C4-2B (cell line): ENCODE measurements around the gene PTPRN2.

Experiments
- ZFX ChIP-seq: fragments of 450-650 bp; IDR thresholded peaks from 2 replicates; pipeline ENCODE4 v1.6.1; 2017
- TF ChIP-seq, protein P1 (sequence below): fragments of 450-650 bp; conservative IDR thresholded peaks from 2 replicates; pipeline ENCODE4 v1.5.1; 2017; ENCODE audit warnings: mild to moderate bottlenecking

DNA sequence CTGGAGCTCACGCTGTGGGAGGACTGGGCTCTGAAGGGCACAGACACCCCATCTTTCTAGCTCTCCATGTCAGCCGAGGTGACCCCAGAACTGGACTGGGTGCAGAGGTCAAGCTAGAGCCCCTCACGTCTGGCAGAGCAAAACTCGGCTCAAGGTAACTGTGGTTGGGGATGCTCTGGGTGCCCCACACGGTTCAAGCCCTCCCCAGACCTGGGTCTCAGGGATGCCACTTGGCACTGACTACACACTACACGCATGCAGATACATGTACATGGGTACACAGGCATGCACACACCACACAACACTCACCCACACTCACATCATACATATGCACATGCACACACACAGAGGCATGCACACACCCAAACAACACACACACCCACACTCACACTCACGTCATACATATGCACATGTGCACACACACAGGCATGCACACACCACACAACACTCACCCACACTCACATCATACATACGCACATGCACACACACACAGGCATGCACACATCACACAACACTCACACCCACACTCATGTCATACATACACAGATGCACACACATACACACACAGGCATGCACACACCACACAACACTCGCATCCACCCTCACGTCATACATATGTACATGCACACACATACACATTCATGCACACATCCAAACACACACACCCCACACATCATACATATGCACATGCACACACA, 1031.5 kb downstream of the PTPRN2 start:
- TF ChIP-seq, protein P1, sequence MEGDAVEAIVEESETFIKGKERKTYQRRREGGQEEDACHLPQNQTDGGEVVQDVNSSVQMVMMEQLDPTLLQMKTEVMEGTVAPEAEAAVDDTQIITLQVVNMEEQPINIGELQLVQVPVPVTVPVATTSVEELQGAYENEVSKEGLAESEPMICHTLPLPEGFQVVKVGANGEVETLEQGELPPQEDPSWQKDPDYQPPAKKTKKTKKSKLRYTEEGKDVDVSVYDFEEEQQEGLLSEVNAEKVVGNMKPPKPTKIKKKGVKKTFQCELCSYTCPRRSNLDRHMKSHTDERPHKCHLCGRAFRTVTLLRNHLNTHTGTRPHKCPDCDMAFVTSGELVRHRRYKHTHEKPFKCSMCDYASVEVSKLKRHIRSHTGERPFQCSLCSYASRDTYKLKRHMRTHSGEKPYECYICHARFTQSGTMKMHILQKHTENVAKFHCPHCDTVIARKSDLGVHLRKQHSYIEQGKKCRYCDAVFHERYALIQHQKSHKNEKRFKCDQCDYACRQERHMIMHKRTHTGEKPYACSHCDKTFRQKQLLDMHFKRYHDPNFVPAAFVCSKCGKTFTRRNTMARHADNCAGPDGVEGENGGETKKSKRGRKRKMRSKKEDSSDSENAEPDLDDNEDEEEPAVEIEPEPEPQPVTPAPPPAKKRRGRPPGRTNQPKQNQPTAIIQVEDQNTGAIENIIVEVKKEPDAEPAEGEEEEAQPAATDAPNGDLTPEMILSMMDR, result no peak
- no peak for TF ChIP-seq ZFX
